CD4-positive, alpha-beta T cell treated with Interleukin-1 beta for 1 hour (primary cell): ENCODE results near the gene CNTN1.
"Not testable (repeated sequence)": the region's sequence is repeated elsewhere in the genome, so short reads cannot be mapped to it uniquely, and the experiment has no call there.

Experiments
- DNase-seq, 2 donors: peaks; one replicate each; pipeline ENCODE4 v3.0.0-alpha.2; 2020 to 2022

CNTN1 gene

GRCh38 chr12:40711121-40711520 lies 18.9 kb downstream of the CNTN1 start:
- DNase-seq, result no peak

- DNase-seq, result no peak
Observed at GRCh38 chr12:40714636-40715035, 22.4 kb downstream of the CNTN1 start.

- DNase-seq, result no peak
Observed at GRCh38 chr12:40716037-40716436, 23.8 kb downstream of the CNTN1 start.

DNA sequence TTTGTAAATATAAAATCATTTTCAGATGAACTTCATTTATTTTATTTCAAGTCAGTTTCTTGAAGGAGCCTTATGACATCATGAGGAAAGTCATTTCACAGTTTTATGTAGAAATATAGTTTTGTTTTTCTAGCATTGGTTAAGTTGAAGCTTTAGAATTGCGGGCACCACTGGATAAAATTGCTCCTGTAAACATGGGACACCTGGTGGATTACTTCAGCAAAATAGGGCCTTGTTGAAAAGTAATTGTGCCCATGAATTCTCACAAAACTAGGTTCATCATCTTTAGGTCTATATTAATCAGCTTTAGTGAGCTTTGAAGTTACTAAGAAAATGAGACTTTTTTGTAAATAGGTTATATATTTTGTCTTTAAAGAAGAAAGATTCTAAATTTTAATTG lies 25.3 kb downstream of the CNTN1 start:
- no peak for DNase-seq

DNA sequence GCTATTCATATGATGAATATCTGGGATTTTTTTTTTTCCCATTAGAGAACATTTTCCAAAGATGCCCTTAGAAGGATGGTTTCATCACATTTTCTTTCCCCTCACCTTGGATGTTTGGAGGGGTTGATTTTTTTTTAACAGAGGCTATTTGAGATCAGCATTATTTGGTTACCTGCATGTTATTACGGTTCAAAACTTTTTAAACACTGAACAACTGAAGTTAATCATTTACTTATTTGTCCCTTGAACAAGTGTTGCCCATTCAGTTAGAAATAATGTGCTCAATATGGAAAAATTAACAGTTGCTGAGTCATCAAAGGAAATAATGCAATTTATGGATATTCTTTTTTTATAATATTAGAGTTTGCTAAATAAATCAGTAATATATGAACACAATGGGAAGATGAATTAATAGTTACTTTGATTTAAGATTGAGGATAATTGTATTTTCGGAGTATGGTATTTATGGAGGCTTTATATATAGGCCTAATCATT lies 26.7 kb downstream of the CNTN1 start:
- DNase-seq, result no peak

DNA sequence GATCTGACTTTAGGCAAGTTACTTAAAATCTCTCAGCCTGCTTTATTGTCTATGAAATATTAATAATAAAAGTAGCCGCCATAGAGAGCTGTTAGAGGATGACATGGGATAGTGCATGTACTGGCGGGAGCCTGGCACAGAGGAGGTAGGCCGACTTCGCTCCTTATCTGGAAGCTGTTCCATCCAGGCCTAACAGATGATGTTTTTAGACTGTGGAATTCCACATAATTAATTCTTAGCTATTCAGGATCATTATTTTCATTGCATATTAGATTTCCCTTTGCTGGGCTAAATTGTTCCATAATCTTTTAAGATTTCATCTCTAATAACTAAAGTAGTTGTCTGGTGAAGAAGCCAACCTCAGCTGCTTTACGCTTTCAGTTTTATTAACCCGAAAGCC lies 30.8 kb downstream of the CNTN1 start:
- no peak for DNase-seq

- no peak for DNase-seq
Observed at GRCh38 chr12:40726366-40726765, 34.1 kb downstream of the CNTN1 start.

- DNase-seq, result no peak
Observed at GRCh38 chr12:40727774-40728483, 35.7 kb downstream of the CNTN1 start.

DNA sequence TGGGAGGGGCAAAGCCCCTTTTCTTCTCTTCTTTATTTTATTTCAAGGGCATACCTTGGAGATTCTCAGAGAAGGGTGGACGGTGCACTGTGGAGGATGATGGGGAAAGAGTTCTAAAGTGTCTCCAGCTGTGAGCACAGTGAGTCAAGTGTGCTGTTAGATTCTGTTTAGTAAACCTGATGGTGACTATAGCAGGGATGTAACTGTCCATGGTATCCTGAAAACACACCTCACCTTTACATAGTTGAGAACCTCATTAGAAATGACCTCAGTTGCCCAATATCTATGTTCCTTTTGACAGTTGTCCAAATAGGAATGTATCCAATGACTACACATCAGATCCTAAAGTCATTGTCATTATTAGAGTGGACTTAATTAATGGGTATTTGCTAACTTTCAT lies 38.0 kb downstream of the CNTN1 start:
- no peak for DNase-seq

DNA sequence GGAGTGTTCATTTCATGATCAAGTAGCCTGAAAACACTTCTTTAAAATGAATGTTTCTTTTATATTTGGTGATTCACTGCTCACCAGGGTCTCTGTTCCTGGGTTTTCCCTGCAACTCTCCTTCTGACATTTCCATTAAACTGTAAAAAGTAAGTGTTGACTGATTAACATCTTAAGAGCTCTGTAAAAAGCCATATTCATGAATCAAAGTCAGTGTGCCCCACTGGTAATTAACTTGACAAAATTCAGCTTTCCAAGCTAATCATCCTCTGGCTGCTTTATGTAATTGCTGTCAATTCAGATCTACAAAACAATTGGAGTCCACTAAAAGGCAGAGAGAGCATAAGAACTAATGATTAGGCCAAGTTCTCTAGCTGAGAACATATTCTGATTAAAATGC lies 41.6 kb downstream of the CNTN1 start:
- no peak for DNase-seq

GRCh38 chr12:40734276-40734675 lies 42.0 kb downstream of the CNTN1 start:
- DNase-seq, result no peak

DNA sequence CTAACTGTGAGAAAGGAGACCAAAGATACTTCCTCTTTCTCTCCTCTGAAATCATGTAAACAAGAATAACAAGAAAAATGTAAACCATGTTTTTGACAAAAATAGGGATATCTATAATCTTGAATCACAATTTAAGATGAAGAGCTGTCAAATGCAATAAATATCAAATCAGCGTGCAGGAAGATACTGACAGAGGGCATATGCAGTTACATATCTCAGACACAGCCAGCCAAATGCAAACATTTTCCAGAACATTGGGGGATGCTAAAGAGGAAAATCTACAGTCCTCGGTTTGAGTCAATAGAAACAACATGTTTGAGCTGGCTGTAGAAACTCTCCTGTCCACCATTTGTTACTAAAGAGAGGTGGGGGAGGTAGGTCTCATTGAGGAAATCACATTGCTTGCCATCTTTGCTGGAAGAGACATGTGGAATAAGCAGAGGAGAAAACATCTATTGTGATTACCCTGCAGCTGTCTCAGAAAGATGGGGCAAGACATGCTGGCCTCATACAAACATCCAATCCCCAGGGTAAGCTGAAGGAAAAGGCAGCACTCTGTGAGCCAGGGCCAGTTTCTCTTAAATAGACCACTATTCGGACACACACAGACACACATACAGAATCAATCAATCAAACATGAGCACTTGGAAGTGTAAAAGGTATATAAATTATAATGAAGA lies 43.5 kb downstream of the CNTN1 start:
- DNase-seq, result no peak

- not testable (repeated sequence) for DNase-seq
Observed at GRCh38 chr12:40737416-40737815, 45.2 kb downstream of the CNTN1 start.

GRCh38 chr12:40738856-40739255 lies 46.6 kb downstream of the CNTN1 start:
- no peak for DNase-seq

DNA sequence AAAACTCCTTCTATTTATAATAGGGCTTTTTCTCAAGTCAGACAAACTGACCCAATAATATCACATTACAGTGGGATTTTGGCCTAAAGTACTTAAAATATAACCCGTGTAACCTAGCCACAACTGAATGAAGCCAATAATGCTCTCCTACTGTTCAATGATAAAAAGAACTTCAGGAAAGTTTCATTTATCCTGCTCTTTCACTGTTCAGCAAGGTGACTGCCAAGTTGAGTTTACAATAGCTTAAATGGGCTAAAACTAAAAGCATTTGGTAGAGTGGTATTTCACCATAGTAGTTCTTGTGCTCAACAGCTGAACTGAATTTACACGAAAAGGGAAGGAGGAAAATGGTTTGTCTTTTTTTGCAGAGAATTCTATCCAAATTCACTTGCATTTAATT lies 49.8 kb downstream of the CNTN1 start:
- DNase-seq, result no peak

GRCh38 chr12:40745386-40745785 lies 53.1 kb downstream of the CNTN1 start:
- DNase-seq, result no peak

DNA sequence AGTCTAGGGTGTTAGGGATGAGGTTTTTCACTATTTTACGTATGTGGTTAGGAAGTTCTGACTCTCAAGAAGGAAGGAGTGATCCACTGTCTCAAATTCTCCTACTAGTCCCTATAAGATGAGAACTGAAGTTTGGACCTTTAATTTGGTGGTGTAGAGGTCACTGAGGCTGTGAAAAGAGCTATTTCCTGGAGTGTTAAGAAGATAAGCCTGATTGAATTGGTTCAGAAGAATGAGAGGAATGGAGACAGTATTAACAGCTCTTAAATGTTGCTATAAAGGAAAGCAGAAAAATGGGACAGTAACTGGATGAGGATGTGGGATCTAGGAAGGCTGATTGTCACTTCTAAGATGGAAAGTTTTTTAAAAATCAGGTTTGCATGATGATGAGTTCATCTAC lies 57.6 kb downstream of the CNTN1 start:
- DNase-seq, result no peak

GRCh38 chr12:40752011-40752410 lies 59.8 kb downstream of the CNTN1 start:
- DNase-seq, result no peak

DNA sequence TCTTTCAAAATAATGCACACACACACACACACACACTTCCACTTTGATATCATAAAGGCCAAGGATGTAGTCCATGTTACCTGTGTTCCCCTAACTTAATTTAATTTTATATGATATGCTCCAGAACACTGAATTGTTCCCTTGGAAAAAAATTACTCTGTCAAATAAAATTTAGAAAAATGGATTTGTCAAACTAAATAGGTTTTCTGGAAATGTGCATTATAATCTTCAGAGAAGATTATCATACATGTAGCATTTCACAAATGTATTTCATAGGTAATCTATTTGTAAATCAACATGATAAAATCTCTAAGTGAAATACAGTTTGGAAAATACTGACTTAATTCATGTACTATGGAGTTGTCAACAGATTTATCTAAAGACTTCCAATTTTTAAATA lies 68.6 kb downstream of the CNTN1 start:
- DNase-seq, result no peak

DNA sequence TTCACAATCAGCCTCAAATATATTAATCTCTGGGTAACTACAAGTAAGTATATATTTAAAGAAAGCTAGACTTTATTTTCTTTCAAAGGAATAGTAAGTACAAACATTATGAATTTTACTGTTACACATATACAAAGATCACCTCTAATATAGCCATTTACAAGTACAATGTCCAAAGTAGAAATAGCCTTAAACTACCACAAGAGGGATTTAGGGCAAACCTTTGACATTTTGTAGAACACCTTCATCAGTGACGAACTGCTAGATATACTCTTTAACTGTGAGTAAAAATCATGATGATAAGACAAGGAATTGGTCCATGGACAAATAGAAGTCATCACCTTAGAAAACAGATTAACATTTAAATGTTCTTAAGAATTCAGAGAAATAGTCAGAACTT lies 69.8 kb downstream of the CNTN1 start:
- no peak for DNase-seq

- no peak for DNase-seq
Observed at GRCh38 chr12:40768125-40768864, 76.1 kb downstream of the CNTN1 start.

DNA sequence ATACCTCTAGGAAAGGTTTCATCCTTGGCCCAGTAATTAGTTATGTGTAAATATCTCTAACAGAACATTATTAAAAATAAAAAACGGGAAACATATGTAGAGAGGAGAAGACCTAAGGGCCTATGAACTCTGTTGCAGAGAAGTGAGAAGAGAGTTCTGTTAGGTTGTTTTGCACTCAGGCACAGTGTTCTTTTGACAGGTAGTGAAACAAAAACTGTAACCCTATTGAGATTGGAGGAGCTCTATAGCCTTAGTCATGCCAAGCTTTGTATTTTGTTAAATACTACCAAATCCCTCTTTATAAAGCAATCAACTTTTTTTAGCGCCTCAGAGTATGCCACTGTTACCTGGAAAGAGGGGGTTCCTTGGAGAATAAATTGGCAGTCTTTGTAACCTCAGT lies 77.6 kb downstream of the CNTN1 start:
- no peak for DNase-seq

DNA sequence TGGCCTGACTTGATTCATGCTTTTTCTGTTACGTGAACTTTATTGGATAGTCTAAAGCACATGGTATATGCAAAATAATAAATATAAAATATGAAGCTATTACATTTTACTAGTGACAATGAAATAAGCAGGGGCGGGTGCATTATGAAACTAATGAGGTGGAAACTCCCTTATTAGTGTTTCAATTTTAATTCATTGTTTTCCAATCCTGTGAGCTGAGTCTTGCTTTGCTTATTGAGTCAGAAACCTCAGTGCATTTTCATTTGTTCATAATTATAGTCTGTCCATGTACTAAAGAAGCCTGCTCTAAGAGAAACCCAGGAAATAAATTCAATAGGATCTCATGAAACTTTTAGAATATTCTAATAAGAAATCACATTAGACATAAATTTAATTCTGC lies 78.5 kb downstream of the CNTN1 start:
- DNase-seq, result no peak

DNA sequence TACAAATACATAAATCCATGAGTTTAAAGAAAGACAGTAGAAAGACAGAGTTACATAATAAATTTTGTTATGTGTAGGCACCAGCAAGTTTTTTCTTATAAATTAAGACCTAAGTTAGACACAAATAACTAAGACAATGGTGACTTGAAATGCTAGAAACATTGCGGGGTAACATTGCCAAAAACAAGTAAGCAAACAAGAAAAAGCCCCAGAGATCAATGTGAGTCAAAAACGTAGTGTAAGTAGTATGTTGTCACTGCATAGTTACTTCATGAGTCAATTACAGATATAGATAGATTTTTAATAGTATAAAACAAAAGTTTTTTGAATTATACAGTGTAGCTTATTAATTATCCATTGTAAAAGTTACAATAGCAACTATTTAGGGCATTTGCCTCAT lies 83.4 kb downstream of the CNTN1 start:
- no peak for DNase-seq
